Measurements from ENCODE around the gene CA11.
A peak's percentile ranks its signal among the peaks of the same experiment; 100 is the strongest.

Gene CA11

GRCh38 chr19:48676887-48677286, 30.9 kb upstream of the CA11 start:
- no peak overlapping the region for H3K4me3 ChIP-seq (ENCODE audit: low read length)
- no peaks in the 10 kb centered on the region for H3K9me2 ChIP-seq (replicated peaks; ENCODE audit: insufficient read depth, low read length)
- H3K9me3 ChIP-seq (replicated peaks; ENCODE audit: insufficient read depth, low read length), result no peaks in the 10 kb centered on the region
- TF ChIP-seq EZH2 (optimal IDR thresholded peaks at IDR 0.05; ENCODE audit: low read depth, low read length), result no peak
- no peak for TF ChIP-seq EZH2phosphoT487 (IDR thresholded peaks at IDR 0.05; ENCODE audit: low read length)
- no peak for TF ChIP-seq CTCF (IDR thresholded peaks at IDR 0.05; ENCODE audit: low read length)
- H3K4me2 ChIP-seq (ENCODE audit: low read depth, low read length), result no peak overlapping the region
- no peak overlapping the region for H3K9ac ChIP-seq (ENCODE audit: low read length)
- no peak overlapping the region for H3K27ac ChIP-seq (ENCODE audit: low read length)
- peaks cover 95% of the 10 kb centered on the region for H3K27me3 ChIP-seq (replicated peaks; ENCODE audit: insufficient read depth, low read length)
- H3K79me2 ChIP-seq (ENCODE audit: low read length), result no peaks in the 10 kb centered on the region
- H3K36me3 ChIP-seq (replicated peaks; ENCODE audit: insufficient read depth, low read length), result no peaks in the 10 kb centered on the region
- no peak overlapping the region for H2AFZ ChIP-seq (ENCODE audit: low read length)
- H4K20me1 ChIP-seq (ENCODE audit: insufficient read depth, low read length), result no peaks in the 10 kb centered on the region
- no peak for DNase-seq
- no peaks in the 10 kb centered on the region; the same call in 1 of the 2 replicates for H3K4me1 ChIP-seq (ENCODE audit: low read length)
- H3F3A ChIP-seq (ENCODE audit: insufficient read depth, low read length), result no peaks in the 10 kb centered on the region

- Histone ChIP-seq H3K4me1 (ENCODE audit: low read length) (no peaks in the 10 kb centered on the region; the same call in 1 of the 2 replicates), H4K20me1 (ENCODE audit: insufficient read depth, low read length) (no peaks in the 10 kb centered on the region), H3F3A (ENCODE audit: insufficient read depth, low read length) (no peaks in the 10 kb centered on the region), H3K4me3 (ENCODE audit: low read length) (no peak overlapping the region), H3K9me3 (replicated peaks; ENCODE audit: insufficient read depth, low read length) (no peaks in the 10 kb centered on the region), H3K79me2 (ENCODE audit: low read length) (no peaks in the 10 kb centered on the region), H3K27me3 (replicated peaks; ENCODE audit: insufficient read depth, low read length) (peaks cover 92% of the 10 kb centered on the region), H3K27ac (ENCODE audit: low read length) (no peak overlapping the region), H3K9ac (ENCODE audit: low read length) (no peak overlapping the region), H3K4me2 (ENCODE audit: low read depth, low read length) (no peak overlapping the region), H2AFZ (ENCODE audit: low read length) (no peak overlapping the region), H3K36me3 (replicated peaks; ENCODE audit: insufficient read depth, low read length) (no peaks in the 10 kb centered on the region), H3K9me2 (replicated peaks; ENCODE audit: insufficient read depth, low read length) (no peaks in the 10 kb centered on the region)
- no peak for DNase-seq
- TF ChIP-seq CTCF (IDR thresholded peaks at IDR 0.05; ENCODE audit: low read length) (no peak), EZH2phosphoT487 (IDR thresholded peaks at IDR 0.05; ENCODE audit: low read length) (no peak), EZH2 (optimal IDR thresholded peaks at IDR 0.05; ENCODE audit: low read depth, low read length) (no peak)
Measured at GRCh38 chr19:48676487-48676886, 30.5 kb upstream of the CA11 start.

- Histone ChIP-seq H4K20me1 (ENCODE audit: insufficient read depth, low read length) (no peaks in the 10 kb centered on the region), H3K9me2 (replicated peaks; ENCODE audit: insufficient read depth, low read length) (no peaks in the 10 kb centered on the region), H3K9me3 (replicated peaks; ENCODE audit: insufficient read depth, low read length) (no peaks in the 10 kb centered on the region), H3K27me3 (replicated peaks; ENCODE audit: insufficient read depth, low read length) (peaks cover 79% of the 10 kb centered on the region), H3K27ac (ENCODE audit: low read length) (no peak overlapping the region), H2AFZ (ENCODE audit: low read length) (no peak overlapping the region), H3K79me2 (ENCODE audit: low read length) (no peaks in the 10 kb centered on the region), H3F3A (ENCODE audit: insufficient read depth, low read length) (no peaks in the 10 kb centered on the region), H3K36me3 (replicated peaks; ENCODE audit: insufficient read depth, low read length) (no peaks in the 10 kb centered on the region), H3K9ac (ENCODE audit: low read length) (no peak overlapping the region), H3K4me1 (ENCODE audit: low read length) (no peaks in the 10 kb centered on the region; the same call in 1 of the 2 replicates), H3K4me3 (ENCODE audit: low read length) (no peak overlapping the region), H3K4me2 (ENCODE audit: low read depth, low read length) (no peak overlapping the region; the same call in 1 of the 2 replicates)
- TF ChIP-seq EZH2 (optimal IDR thresholded peaks at IDR 0.05; ENCODE audit: low read depth, low read length), result no peak
- no peak for TF ChIP-seq EZH2phosphoT487 (IDR thresholded peaks at IDR 0.05; ENCODE audit: low read length)
- peak; percentile 86 for TF ChIP-seq CTCF (IDR thresholded peaks at IDR 0.05; ENCODE audit: low read length)
- peak; percentile 70 for DNase-seq
Measured at GRCh38 chr19:48674921-48675824, 29.2 kb upstream of the CA11 start.
